GM10847 (cell line): Measurements from ENCODE around the gene IL6.

Experiments used
- POLR2A ChIP-seq: IDR thresholded peaks from 2 replicates; pipeline ENCODE4 v1.6.1; 2011; ENCODE audit not compliant: insufficient read length; ENCODE audit errors: extremely low read depth

The IL6 gene

GRCh38 chr7:22771194-22771871 is 44.3 kb downstream of the IL6 start:
- TF ChIP-seq POLR2A = no peak

- no peak for TF ChIP-seq POLR2A
Measured at GRCh38 chr7:22771872-22772228, 44.9 kb downstream of the IL6 start.

- no peak for TF ChIP-seq POLR2A
Measured at GRCh38 chr7:22772885-22773284, 45.9 kb downstream of the IL6 start.

- TF ChIP-seq POLR2A = no peak
Measured at GRCh38 chr7:22776964-22777363, 50.0 kb downstream of the IL6 start.

- TF ChIP-seq POLR2A = no peak
Measured at GRCh38 chr7:22781230-22781711, 54.3 kb downstream of the IL6 start.
